ENCODE measurements around the gene APEH. TPM values are rescaled to one million over a fixed set of nuclear protein-coding genes. Genes with fewer than 3 reads are reported as not detected.

APEH gene
- total and polyA plus RNA-seq, 2 donors (not counting 1 experiment from before 2014, with no cell fraction given) = 79.4 to 96.2 TPM

GRCh38 chr3:49675912-49676311, 1.8 kb downstream of the APEH start:
- H3K9me3 Mint-ChIP-seq (ENCODE audit: insufficient read depth) = no peaks in the 10 kb centered on the region
- intact Hi-C loops (cut with micrococcal nuclease) = no loop called here
- Histone ChIP-seq H3K27ac (ENCODE audit: low read length in 2 of 2) (no peak overlapping the region), H3K4me1 (ENCODE audit: control insufficient read depth in 2 of 2, insufficient read depth in 2 of 2, low read length in 2 of 2) (peaks cover 13 to 18% of the 10 kb centered on the region in 2 donors), H2AFZ (ENCODE audit: insufficient read depth, low read depth, low read length, poor library complexity, severe bottlenecking) (no peak overlapping the region), H3K36me3 (replicated peaks in 1 of 2; ENCODE audit: control extremely low read depth in 1 of 2, control insufficient read depth in 1 of 2, extremely low read depth in 1 of 2, insufficient read depth in 2 of 2, low read length in 1 of 2) (peaks cover 0 to 51% of the 10 kb centered on the region in 2 experiments), H3K9me3 (ENCODE audit: control extremely low read depth in 1 of 3, control insufficient read depth in 2 of 3, insufficient read depth in 1 of 3, low read length in 2 of 3) (peaks cover 0 to 5% (median 0%) of the 10 kb centered on the region in 3 donors), H4K20me1 (ENCODE audit: control insufficient read depth, insufficient read depth, low read length, poor library complexity, severe bottlenecking) (peaks cover 34% of the 10 kb centered on the region), H3K27me3 (replicated peaks in 1 of 4; ENCODE audit: control extremely low read depth in 1 of 4, control insufficient read depth in 3 of 4, insufficient read depth in 4 of 4, low read length in 3 of 4) (no peaks in the 10 kb centered on the region), H3K79me2 (ENCODE audit: control insufficient read depth, insufficient read depth, low read length) (peaks cover 20% of the 10 kb centered on the region), H3K4me2 (replicated peaks; ENCODE audit: low read depth, low read length, poor library complexity, severe bottlenecking) (no peak overlapping the region), H3K9ac (ENCODE audit: low read length) (no peak overlapping the region), H3K4me3 (ENCODE audit: control extremely low read depth in 1 of 5, extremely low read depth in 1 of 5, insufficient read depth in 1 of 5, low read depth in 2 of 5, low read length in 4 of 5) (no peak overlapping the region)
- DNase-seq (no peak), ATAC-seq (ENCODE audit: low read depth) (no peak)
- no peak overlapping the region for H3K27ac Mint-ChIP-seq
- ChIA-PET CTCF (interaction anchor here (1.9 kb wide), 1 partner anchor 136 kb away, joined by 6 read pairs; no protein-coding TSS in a partner anchor), POLR2A (no interaction called here)
- no peaks in the 10 kb centered on the region for H3K27me3 Mint-ChIP-seq
- 99% methylated on average over 11 of the region's 11 CpGs for WGBS (ENCODE audit: insufficient coverage)
- TF ChIP-seq EZH2 (IDR thresholded peaks at IDR 0.05; ENCODE audit: borderline replicate concordance, insufficient read depth, low read depth, low read length, poor library complexity, severe bottlenecking) (no peak), CTCF (IDR thresholded peaks at IDR 0.05) (no peak)
- H3K4me1 Mint-ChIP-seq = peaks cover 30% of the 10 kb centered on the region
- peak overlapping the region; percentile 44 for H3K4me3 Mint-ChIP-seq

GRCh38 chr3:49680493-49681231, 6.5 kb downstream of the APEH start:
- H3K4me3 Mint-ChIP-seq = no peak overlapping the region
- POLR2A ChIA-PET = no interaction called here

More at GRCh38 chr3:49680493-49681231, 6.5 kb downstream of the APEH start:
- CTCF ChIA-PET = interaction anchor here (2.0 kb wide), 1 partner anchor 141 kb away, joined by 5 read pairs; no protein-coding TSS in a partner anchor
- Histone ChIP-seq H3K9me3 (ENCODE audit: control extremely low read depth in 1 of 3, control insufficient read depth in 2 of 3, insufficient read depth in 1 of 3, low read length in 2 of 3) (no peaks in the 10 kb centered on the region), H3K36me3 (replicated peaks in 1 of 2; ENCODE audit: control extremely low read depth in 1 of 2, control insufficient read depth in 1 of 2, extremely low read depth in 1 of 2, insufficient read depth in 2 of 2, low read length in 1 of 2) (peaks cover 0 to 73% of the 10 kb centered on the region in 2 experiments), H2AFZ (ENCODE audit: insufficient read depth, low read depth, low read length, poor library complexity, severe bottlenecking) (no peak overlapping the region), H3K27ac (ENCODE audit: low read length in 2 of 2) (no peak overlapping the region), H3K4me2 (replicated peaks; ENCODE audit: low read depth, low read length, poor library complexity, severe bottlenecking) (no peak overlapping the region), H3K4me3 (ENCODE audit: control extremely low read depth in 1 of 5, extremely low read depth in 1 of 5, insufficient read depth in 1 of 5, low read depth in 2 of 5, low read length in 4 of 5) (no peak overlapping the region), H3K27me3 (replicated peaks in 1 of 4; ENCODE audit: control extremely low read depth in 1 of 4, control insufficient read depth in 3 of 4, insufficient read depth in 4 of 4, low read length in 3 of 4) (no peaks in the 10 kb centered on the region), H4K20me1 (ENCODE audit: control insufficient read depth, insufficient read depth, low read length, poor library complexity, severe bottlenecking) (peaks cover 34% of the 10 kb centered on the region), H3K79me2 (ENCODE audit: control insufficient read depth, insufficient read depth, low read length) (peaks cover 6% of the 10 kb centered on the region), H3K4me1 (ENCODE audit: control insufficient read depth in 2 of 2, insufficient read depth in 2 of 2, low read length in 2 of 2) (no peaks in the 10 kb centered on the region), H3K9ac (ENCODE audit: low read length) (no peak overlapping the region)
- no peak for ATAC-seq (ENCODE audit: low read depth)
- no peaks in the 10 kb centered on the region for H3K27me3 Mint-ChIP-seq
- no peaks in the 10 kb centered on the region for H3K9me3 Mint-ChIP-seq (ENCODE audit: insufficient read depth)
- H3K4me1 Mint-ChIP-seq = peaks cover 5% of the 10 kb centered on the region
- TF ChIP-seq EZH2 (IDR thresholded peaks at IDR 0.05; ENCODE audit: borderline replicate concordance, insufficient read depth, low read depth, low read length, poor library complexity, severe bottlenecking) (no peak), CTCF (IDR thresholded peaks at IDR 0.05) (no peak)
- H3K27ac Mint-ChIP-seq = no peak overlapping the region
- WGBS (ENCODE audit: insufficient coverage) = 100% methylated on average over 3 of the region's 7 CpGs
- intact Hi-C loops (cut with micrococcal nuclease) = no loop called here
- no peak for DNase-seq

All from B cell (primary cell).